Measurements from ENCODE around the gene SCPEP1.

SCPEP1 gene

GRCh38 chr17:57044976-57045867, 67.3 kb downstream of the SCPEP1 start:
- DNase-seq: no peak

GRCh38 chr17:57045868-57046704, 68.2 kb downstream of the SCPEP1 start:
- DNase-seq: no peak

GRCh38 chr17:57046749-57047148, 68.8 kb downstream of the SCPEP1 start:
- no peak for DNase-seq

DNA sequence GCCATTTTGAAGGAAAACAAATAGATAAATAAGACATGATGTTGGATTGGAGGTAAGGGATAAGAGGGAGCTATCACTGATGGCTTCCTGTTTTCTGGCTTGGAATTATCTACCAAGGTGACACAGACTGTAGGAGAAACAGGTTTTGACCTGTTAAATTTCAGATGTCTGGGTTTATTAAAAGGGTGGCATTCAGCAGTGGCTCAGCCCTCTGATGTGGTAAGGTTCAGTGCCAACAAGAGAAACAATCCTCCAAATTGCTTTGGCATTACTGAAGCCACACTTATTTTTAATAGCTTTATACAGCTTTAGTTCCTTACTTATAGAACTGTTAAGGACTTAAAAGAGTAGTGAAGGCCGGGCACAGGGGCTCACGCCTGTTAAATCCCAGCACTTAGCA, 70.2 kb downstream of the SCPEP1 start:
- no peak for DNase-seq

- DNase-seq: no peak
Measured at GRCh38 chr17:57050306-57050705, 72.4 kb downstream of the SCPEP1 start.

DNA sequence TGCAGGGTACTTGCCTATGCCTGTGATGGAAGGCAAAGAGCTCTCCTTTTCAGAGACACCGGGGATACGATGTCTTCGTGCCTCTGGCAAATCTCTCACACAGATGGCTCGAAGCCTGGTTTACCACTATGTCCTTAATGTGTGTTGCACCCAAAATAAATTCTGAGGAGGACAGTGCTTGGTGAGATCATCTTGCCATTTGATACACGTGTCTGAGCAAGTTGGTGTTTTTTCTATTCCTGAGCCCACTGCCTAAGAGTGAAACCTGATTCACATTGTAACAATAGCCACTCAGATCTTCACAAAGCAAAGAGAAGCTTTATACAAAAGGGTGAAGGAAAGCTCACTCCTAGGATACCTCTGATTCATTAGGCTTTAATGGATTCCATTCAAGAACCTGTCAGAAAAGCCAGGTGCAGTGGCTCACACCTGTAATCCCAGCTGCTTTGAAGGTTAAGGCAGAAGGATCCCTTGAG, 74.0 kb downstream of the SCPEP1 start:
- no peak for DNase-seq
